GM12874 (cell line): ENCODE data around the gene KCNQ1OT1.

Source experiments
- CTCF ChIP-seq: IDR thresholded peaks from 2 replicates; pipeline ENCODE4 v1.5.1; 2011; ENCODE audit warnings: low read depth, mild to moderate bottlenecking, control low read depth, low read length, moderate library complexity; ENCODE audit not compliant: insufficient read depth

Gene KCNQ1OT1

DNA sequence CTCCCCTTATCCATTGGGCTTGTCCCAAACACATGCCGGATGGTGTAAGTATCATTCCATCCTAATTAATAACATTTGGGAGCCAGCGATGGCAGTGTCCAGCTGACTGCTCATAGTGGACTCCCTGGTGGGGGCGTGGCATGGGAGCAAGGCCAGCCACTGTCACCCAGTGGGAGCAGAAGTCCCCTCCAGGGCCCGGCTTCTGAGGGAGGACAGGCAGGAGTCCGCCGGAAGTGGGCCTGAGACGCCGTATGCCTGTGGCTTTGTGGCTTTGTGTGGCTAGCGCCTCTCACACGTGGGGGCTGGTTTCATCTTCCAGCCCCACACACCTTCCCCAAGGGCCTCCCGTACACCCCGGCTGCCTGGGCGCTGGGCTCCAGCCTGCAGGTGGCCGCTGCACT lies 130.5 kb downstream of the KCNQ1OT1 start:
- TF ChIP-seq CTCF = no peak

- TF ChIP-seq CTCF = no peak
Observed at GRCh38 chr11:2567026-2567671, 132.6 kb downstream of the KCNQ1OT1 start.

DNA sequence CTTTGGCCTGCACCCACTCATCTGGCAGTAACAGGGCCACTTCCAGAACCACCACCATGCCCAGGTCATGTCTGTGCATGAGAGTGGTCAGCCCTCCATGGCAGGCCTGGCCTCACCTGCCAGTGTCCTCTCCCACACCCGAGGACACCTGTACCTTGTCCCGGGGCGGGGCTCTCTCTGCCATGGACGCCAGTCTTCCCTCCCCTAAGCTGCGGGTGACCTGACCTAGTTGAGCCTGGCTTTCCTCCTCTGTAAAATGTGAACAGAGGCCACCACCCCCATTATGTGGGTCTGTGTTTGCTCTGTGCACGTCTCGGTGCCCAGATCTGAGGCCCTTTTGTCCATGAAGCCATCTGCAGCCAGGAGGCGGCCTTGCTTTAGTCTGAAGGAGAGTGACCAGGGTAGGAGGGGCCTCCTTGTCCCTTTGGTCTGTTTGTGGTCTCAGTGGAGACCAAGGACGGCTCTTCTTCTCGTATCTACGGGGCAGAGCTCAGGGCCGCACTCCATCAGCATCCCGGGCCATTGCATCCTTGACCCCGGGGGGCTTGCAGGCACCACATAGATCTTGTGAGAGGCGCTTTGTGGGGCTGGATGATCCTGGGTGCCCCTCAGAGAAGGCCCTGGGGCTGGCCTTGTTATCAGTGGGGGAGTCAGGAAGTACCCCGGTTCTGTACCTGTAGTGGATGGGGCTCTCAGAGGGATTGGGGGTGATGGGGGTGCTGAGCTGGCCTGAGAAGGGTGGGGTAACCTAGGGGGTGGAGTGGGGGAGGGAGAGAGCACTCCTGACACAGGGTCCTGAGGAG lies 133.4 kb downstream of the KCNQ1OT1 start:
- no peak for TF ChIP-seq CTCF

GRCh38 chr11:2565447-2566222 lies 134.2 kb downstream of the KCNQ1OT1 start:
- TF ChIP-seq CTCF = no peak

- no peak for TF ChIP-seq CTCF
Observed at GRCh38 chr11:2564588-2565425, 135.0 kb downstream of the KCNQ1OT1 start.

GRCh38 chr11:2564008-2564530 lies 135.7 kb downstream of the KCNQ1OT1 start:
- TF ChIP-seq CTCF = no peak
